ENCODE measurements around the gene ENDOV.

Gene ENDOV

DNA sequence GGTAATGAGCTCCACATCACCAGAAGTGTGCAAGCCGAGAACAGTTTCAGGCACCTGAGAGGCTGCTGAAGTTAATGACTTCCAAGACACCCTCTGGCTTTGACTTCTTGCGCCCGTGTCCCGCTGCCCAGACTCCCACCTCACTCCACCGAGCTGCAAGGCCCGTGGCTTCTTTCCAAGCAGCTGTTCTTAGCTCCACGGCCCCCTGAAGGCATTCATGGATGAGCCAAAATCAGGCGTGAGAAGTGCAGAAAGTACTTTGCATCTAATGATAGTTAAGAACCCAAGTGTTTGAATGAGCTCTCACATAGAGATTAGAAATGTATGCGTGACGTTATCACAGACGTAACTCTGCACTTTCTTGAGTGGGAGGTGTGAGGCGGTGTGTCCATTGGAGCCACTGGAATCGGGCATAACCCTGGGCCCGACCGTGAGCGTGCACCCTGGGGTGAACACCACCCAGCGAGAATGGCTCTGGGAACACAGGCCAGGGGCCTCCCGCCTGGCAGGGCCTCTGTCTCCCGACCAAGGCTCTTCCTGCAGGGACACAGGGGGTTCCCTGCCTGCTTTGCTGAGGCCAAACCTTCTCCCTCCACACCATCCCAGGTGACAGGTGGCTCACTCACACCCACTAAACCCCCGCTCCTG, 50.5 kb downstream of the ENDOV start:
- TF ChIP-seq, protein P1, sequence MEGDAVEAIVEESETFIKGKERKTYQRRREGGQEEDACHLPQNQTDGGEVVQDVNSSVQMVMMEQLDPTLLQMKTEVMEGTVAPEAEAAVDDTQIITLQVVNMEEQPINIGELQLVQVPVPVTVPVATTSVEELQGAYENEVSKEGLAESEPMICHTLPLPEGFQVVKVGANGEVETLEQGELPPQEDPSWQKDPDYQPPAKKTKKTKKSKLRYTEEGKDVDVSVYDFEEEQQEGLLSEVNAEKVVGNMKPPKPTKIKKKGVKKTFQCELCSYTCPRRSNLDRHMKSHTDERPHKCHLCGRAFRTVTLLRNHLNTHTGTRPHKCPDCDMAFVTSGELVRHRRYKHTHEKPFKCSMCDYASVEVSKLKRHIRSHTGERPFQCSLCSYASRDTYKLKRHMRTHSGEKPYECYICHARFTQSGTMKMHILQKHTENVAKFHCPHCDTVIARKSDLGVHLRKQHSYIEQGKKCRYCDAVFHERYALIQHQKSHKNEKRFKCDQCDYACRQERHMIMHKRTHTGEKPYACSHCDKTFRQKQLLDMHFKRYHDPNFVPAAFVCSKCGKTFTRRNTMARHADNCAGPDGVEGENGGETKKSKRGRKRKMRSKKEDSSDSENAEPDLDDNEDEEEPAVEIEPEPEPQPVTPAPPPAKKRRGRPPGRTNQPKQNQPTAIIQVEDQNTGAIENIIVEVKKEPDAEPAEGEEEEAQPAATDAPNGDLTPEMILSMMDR (IDR thresholded peaks at IDR 0.05; ENCODE audit: insufficient read depth, low read length, missing control alignments), result no peak
- CTCF ChIA-PET, result interaction anchor here (0.6 to 0.9 kb wide), 2 partner anchors 38 to 101 kb away, joined by 3 read pairs; no protein-coding TSS in a partner anchor
- H3K4me3 ChIP-seq (ENCODE audit: low read depth, low read length), result no peak overlapping the region
- POLR2A ChIA-PET, result no interaction called here
- DNase-seq (ENCODE audit: low read depth, low spot score), result no peak

DNA sequence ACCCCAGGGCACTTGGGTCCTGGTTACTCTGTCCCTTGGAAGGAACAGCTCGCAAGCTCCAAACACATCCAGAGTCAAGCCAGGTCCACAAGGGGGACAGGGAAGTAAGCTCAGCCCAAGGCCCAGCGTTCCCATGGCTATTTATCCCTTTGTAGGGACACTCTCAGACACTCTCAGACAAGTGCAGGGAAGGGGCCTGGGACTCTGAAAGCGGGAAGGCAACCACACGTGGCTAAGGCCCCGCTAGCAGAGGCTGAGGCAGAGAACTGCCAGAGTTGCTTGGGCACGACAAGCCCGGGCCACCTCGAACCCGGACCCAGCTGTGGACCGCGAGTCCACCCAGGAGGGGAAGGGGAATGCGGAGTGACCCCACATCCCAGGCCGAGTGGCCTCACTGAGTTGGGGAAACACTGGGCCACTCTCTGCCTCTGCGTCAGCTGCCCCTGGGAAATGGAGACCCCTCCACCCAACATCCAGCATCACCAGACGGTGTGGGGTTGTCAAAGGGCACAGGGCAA, 51.3 kb downstream of the ENDOV start:
- no peak overlapping the region for H3K4me3 ChIP-seq (ENCODE audit: low read depth, low read length)
- ChIA-PET POLR2A (no interaction called here), CTCF (interaction anchor here (1.0 kb wide), 1 partner anchor 107 kb away, joined by 3 read pairs; no protein-coding TSS in a partner anchor)
- TF ChIP-seq, protein P1 (IDR thresholded peaks at IDR 0.05; ENCODE audit: insufficient read depth, low read length, missing control alignments), result no peak
- no peak for DNase-seq (ENCODE audit: low read depth, low spot score)

DNA sequence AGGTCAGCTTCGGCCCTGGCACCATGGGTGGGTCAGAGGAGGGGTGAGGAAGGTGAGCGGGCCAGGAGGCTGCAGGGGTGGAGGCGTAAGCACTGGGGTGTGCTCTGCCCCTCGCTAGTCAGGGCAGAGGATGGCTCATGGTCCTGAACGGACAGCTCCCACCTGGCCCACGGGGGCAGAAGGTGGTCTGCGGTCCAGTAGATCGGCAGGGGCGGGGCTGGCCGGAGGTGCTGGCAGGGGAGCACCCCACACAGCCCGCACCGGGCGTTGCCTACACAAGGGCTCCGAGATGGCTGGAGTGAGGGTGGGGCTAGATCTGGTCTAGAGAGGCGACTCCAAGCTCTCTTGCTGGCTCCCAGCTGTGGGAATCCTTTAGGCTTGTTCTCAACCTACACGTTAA, 53.3 kb downstream of the ENDOV start:
- TF ChIP-seq, protein P1 (IDR thresholded peaks at IDR 0.05; ENCODE audit: insufficient read depth, low read length, missing control alignments), result no peak
- no peak for DNase-seq (ENCODE audit: low read depth, low spot score)
- CTCF ChIA-PET, result interaction anchor here (1.2 kb wide), 1 partner anchor 9 kb away, joined by 3 read pairs; no protein-coding TSS in a partner anchor
- POLR2A ChIA-PET, result no interaction called here
- H3K4me3 ChIP-seq (ENCODE audit: low read depth, low read length), result no peak overlapping the region

DNA sequence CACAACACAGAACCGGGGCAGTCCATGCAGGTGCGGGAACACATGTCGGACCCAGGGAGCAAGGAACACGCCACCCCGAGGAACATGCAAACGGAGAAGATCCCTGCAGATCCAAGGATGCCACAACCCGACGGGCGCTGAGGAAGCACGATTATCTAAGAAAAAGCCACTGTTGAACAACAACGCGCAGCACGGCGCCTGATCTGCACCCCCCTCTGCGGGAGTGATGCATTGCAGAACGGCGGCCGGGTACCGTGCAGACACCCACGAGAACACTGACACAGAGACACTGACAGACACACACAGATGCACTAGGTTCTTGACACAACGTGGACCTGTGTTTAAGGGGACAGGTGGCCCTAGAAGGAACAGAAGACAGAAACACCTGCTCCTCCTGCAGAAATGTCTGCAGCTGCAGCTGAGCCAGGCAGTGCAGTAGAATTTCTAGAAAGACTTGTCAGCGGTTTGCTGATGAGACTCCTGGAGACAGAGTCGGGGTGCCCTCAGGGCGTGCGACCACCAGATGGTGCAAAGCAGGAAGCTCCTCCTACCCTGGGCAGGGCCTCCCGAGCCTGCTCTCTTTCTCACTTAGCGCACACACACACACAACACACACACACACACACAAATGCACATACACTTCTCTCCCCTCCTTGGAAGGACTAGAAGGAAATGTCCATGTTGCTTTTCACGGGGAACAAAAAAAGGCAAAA, 54.0 kb downstream of the ENDOV start:
- no peak for DNase-seq (ENCODE audit: low read depth, low spot score)
- TF ChIP-seq, protein P1 (IDR thresholded peaks at IDR 0.05; ENCODE audit: insufficient read depth, low read length, missing control alignments), result no peak
- ChIA-PET CTCF (interaction anchor here (0.6 to 1.2 kb wide), 2 partner anchors 9 to 432 kb away, joined by 3 read pairs; no protein-coding TSS in a partner anchor), POLR2A (no interaction called here)
- no peak overlapping the region for H3K4me3 ChIP-seq (ENCODE audit: low read depth, low read length)

DNA sequence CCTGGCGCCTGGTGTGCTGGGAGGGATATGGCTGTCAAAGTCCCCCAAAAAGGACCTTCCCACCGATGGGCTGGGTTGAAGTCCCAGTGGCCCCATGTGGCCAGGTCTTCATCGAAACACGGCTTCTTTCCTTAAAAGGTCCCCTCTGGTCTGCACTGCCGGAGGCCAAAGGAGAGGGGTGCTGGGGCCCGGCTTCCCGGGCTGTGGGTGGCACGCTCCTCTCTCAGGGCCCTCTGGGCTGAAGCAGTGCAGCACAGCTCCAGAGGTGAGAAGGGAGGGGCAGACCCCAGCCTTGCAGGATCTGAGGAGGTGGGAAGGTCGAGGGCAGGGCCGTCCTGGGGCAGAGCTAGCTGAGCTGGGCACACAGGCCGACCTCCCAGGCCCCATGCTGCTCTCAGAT, 54.7 kb downstream of the ENDOV start:
- CTCF ChIA-PET, result interaction anchor here (0.6 to 1.6 kb wide), 3 partner anchors 14 to 512 kb away, joined by 3 read pairs; no protein-coding TSS in a partner anchor
- POLR2A ChIA-PET, result no interaction called here
- H3K4me3 ChIP-seq (ENCODE audit: low read depth, low read length), result no peak overlapping the region
- TF ChIP-seq, protein P1 (IDR thresholded peaks at IDR 0.05; ENCODE audit: insufficient read depth, low read length, missing control alignments), result no peak
- DNase-seq (ENCODE audit: low read depth, low spot score), result no peak

DNA sequence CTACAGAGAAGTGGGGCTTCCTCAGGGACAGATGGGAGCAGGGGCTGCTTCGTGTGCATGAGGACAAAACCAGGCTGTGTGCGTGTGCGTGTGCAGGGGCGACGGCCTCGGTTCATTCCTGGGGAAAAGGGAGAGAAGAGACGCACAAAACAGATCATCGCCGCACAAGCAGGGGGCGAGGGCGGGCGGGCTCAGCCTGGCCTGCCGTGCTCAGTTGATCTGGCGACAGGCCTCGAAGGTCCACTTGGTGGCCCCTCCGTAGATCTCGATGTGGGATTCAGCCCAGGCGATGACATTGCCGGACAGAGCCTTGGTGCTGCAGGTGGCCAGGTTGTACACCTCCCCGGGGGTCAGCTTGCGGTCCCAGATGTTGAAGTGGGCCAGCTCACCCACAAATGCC, 55.6 kb downstream of the ENDOV start:
- CTCF ChIA-PET, result interaction anchor here (0.8 to 1.6 kb wide), 4 partner anchors 15 to 512 kb away, joined by 3 to 4 read pairs (median 3); no protein-coding TSS in a partner anchor
- POLR2A ChIA-PET, result no interaction called here
- no peak overlapping the region for H3K4me3 ChIP-seq (ENCODE audit: low read depth, low read length)
- TF ChIP-seq, protein P1 (IDR thresholded peaks at IDR 0.05; ENCODE audit: insufficient read depth, low read length, missing control alignments), result no peak
- no peak for DNase-seq (ENCODE audit: low read depth, low spot score)

Measured in AG04449 (cell line).